ENCODE data around the gene NQO2.

NQO2 gene

GRCh38 chr6:3061501-3061941 lies 61.8 kb downstream of the NQO2 start:
- no peak overlapping the region for H3K4me3 ChIP-seq (ENCODE audit: low read depth, low read length)

GRCh38 chr6:3063340-3063732 lies 63.6 kb downstream of the NQO2 start:
- peak overlapping the region; percentile 36 for H3K4me3 ChIP-seq (ENCODE audit: low read depth, low read length)

More at GRCh38 chr6:3061501-3061941, 61.8 kb downstream of the NQO2 start:
- no peak for TF ChIP-seq CTCF (IDR thresholded peaks at IDR 0.05; ENCODE audit: borderline replicate concordance, insufficient read depth, low read depth, low read length)

GRCh38 chr6:3063733-3064700 lies 64.3 kb downstream of the NQO2 start:
- H3K4me3 ChIP-seq (ENCODE audit: low read depth, low read length) = peak overlapping the region; percentile 36
- TF ChIP-seq CTCF (IDR thresholded peaks at IDR 0.05; ENCODE audit: borderline replicate concordance, insufficient read depth, low read depth, low read length) = no peak

- 0 out of 2 replicates have a peak, but pooled peaks have one; percentile 25 for TF ChIP-seq CTCF (IDR thresholded peaks at IDR 0.05; ENCODE audit: borderline replicate concordance, insufficient read depth, low read depth, low read length)
Measured at GRCh38 chr6:3068329-3069214, 68.9 kb downstream of the NQO2 start, which contains the start of gene RIPK1. RIPK1 (plus strand) TSS chr6:3068494; CDS start chr6:3076824, 8,330 bp downstream.

More at GRCh38 chr6:3068329-3069214, 68.9 kb downstream of the NQO2 start, which contains the start of gene RIPK1:
- peak within 1 kb of the TSS; percentile 75 for H3K4me3 ChIP-seq (ENCODE audit: low read depth, low read length)

Data from GM12875 (cell line).